GM21515 (cell line): ENCODE results near the gene CALML5.

Source experiments
- ATAC-seq: cut with Tn5 transposase; IDR thresholded peaks from one replicate; pipeline ENCODE4 v1.9.1; 2021; ENCODE audit not compliant: unreplicated experiment

Gene CALML5

GRCh38 chr10:5533098-5533731 lies 33.8 kb upstream of the CALML5 start:
- no peak for ATAC-seq

- no peak for ATAC-seq
Observed at GRCh38 chr10:5532618-5533097, 33.3 kb upstream of the CALML5 start.

- ATAC-seq: no peak
Observed at GRCh38 chr10:5532307-5532605, 32.9 kb upstream of the CALML5 start.

DNA sequence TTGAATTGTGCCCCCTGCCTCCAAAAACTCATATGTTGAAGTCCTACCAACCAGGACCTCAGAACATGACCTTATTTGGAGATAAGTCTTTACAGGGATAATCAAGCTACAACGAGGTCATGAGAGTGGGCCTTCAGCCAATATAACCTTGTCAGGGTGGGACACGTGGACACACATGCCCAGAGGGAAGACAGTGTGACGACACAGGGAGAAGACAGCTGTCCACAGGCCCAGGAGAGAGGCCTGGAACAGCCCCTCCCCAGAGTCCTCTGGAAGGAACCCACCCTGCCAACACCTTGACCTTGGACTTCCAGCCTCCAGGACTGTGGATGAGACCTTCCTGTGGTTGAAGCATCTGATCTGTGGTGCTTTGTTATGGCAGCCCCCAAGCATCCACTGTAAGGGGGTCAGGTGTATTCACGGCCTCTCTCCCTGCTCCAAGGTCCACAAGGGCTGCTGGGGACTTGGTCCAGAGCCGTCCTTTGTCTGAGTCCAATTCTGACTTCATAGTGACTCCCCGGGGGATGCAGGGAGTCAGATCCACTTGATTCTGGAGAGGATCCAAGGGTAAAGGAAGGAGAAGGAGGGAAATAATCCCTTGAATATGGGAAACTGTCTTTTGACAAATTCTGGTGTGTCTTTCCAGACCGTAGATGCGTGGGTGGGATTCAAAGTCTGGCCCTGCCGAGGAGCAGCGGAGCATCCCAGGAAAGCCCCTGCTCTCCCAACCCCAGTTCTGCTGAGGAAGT lies 32.4 kb upstream of the CALML5 start:
- no peak for ATAC-seq

GRCh38 chr10:5530846-5531557 lies 31.6 kb upstream of the CALML5 start:
- ATAC-seq: no peak

DNA sequence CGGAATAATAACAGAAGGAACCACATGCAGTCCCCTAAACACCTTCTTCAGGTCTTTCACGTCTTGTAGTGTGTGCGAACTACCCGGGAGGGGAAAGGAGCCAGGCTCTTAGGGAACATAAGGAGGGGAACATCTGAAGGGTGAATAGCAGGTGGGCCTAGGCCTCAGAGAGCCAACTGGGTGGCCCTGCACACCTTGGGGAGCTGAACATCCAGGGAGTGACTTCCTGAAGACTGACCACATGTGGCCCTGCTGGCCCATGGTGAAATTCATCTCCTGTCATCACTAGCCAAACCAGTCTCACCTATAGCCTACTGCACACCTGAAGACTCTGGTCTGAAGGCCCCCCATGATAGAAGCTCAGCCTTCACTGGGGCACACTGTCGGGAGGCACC lies 31.0 kb upstream of the CALML5 start:
- ATAC-seq: no peak

DNA sequence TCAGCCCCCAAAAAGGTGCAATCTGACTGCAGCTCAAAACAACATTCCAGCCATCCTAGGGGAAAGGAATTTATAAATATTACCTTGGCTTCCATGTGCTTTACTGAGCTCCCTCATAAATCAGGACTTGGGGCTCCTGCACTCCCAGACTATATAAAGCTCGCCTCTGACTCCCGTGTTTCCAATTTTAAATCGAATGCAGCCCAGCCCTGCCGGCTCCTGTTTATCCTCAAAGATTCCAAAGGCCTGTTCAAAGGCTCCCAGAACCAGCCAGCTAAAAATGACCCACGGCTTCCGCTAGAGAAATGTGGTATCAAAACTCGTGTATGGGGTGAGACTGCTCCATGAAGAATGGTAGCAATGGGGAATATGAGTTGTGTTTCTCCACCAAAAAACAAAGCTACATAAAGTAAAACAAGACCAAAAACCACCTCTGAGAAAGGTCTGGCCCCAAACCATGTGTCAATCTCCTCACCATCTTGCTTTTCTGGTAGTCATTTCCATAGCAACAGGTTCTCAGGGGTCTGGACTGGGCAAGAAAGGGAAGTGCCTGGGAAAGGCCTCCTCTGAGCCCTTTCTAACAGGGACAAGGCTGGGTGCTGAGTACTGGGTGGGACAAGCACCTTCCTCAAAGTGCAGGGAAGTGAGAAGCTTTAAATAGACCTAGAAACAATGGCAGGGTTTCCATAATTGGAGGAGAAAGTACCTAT lies 30.5 kb upstream of the CALML5 start:
- no peak for ATAC-seq

GRCh38 chr10:5528989-5529701 lies 29.8 kb upstream of the CALML5 start:
- no peak for ATAC-seq

GRCh38 chr10:5527332-5528200 lies 28.2 kb upstream of the CALML5 start:
- no peak for ATAC-seq

DNA sequence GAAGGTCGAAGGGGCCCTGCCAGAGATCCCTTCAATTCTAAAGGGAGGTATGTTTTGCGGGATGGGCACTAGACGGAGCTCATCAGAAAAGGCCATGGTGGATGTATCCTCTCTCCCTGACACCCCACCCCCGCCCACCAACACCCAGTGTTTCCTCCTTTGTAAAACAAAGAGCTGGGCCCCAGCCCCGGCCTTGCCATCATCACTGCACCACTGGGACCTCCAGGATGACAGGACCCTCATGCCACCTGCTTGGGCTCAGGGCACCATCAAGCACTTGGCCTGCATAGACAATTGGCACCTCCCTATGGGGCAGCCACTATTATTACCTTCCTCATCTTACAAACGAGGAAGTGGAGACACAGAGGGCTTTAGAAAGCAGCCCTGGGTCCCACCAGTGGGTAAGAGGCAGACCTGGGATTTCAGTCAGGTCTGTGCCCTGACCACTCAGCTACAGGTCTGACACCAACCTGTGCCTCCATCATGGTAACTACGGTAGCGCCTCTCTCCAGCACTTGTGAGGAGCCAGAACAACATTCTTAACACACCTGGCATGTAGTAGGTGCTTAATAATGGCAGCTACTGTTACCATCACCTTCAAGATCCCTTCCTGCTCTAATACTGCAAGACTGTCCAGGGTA lies 27.4 kb upstream of the CALML5 start:
- no peak for ATAC-seq

GRCh38 chr10:5525561-5526341 lies 26.4 kb upstream of the CALML5 start:
- ATAC-seq: no peak

DNA sequence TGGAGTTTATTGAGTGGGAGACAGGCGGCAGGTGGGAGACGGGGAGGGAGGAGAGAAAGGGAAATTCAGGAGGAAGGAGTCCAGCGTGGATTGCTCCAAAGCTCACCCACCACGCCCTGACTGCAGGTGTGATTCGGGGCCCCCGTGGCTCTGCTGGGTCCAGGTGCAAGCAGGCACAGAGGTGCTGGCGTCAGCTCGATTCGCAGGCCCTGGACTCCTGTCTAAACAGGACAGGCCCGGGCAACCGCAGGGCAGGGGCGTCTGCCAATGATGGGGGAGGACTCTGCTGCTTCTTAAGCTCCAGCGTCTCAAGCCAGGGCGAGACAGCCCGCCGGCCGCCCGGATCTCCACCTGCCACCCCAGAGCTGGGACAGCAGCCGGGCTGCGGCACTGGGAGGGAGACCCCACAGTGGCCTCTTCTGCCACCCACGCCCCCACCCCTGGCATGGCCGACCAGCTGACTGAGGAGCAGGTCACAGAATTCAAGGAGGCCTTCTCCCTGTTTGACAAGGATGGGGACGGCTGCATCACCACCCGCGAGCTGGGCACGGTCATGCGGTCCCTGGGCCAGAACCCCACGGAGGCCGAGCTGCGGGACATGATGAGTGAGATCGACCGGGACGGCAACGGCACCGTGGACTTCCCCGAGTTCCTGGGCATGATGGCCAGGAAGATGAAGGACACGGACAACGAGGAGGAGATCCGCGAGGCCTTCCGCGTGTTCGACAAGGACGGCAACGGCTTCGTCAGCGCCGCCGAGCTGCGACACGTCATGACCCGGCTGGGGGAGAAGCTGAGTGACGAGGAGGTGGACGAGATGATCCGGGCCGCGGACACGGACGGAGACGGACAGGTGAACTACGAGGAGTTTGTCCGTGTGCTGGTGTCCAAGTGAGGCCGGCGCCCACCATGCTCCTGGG lies 25.5 kb upstream of the CALML5 start, which contains the start of gene CALML3:
TSS of gene CALML3 (plus strand) at position 321 of the 920 bp plus-strand sequence. CDS start at position 446, 125 bp downstream.
- ATAC-seq: no peak

DNA sequence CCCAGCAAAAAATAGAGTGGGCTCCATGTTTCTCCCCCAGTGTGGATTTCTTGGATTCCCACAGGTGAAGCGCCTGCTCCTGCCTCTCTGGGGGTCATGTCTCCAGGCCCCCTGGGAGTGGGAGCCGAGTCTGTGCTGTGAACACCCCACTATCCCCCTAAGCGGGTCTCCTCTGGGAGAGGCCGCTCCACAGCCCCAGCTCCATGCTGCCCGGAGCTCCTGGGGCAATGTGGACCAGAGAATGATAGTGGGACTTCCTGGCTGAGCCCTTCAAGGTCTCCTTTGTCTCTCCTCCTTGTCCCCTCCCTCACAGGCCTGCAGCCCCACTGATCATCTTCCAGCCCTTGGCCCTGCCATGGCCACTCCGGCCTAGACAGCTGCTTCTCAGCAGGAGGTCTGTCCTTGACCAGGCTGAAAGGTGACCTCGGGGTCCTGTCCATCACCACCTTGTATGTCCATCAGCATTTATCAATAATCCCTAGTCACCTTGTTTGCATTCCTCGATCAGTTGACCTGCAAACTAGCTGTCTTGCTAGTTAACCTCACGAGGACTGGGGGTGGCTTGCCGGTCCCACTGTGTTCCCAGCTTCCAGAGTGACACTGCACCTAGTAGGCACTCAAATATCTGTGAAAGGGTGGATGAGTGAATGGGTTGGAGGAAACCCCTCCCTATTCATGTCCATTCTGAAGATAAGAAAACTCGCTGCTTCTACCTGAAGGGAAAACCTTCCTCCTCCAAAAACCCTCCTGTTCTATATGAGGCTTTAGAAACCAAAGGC lies 24.6 kb upstream of the CALML5 start:
- ATAC-seq: no peak

DNA sequence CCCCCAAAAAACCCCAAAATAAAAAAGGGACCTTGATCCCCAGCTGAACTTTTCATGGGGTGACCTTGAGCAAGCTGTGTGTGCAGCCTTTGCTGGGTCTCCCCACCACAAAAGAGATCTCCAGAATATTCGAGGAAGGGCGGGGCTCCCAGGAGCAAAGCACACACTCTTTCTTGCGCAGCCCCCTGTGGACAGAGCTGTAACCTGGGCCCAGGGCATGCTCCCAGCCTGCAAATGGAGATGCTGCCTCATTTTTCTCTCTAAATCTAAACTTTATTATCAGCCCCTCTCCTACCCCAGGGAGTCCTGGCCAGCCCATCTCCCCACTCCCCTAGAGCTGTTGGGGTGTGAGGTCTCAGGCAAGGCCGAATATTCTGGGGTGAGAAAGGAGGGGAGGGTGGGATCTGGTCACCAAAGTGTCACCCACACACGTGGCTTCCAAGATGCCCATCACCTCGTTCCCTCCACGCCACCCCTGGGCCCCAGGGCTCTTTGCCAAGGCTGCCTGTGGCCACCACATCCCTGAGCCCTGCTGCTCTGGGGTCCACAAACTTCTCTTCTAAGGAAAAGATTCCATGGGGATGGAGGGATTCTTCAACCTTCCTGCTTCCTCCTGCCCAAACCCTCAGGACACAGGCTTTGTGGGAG lies 23.7 kb upstream of the CALML5 start:
- ATAC-seq: no peak

GRCh38 chr10:5519054-5519453 lies 19.7 kb upstream of the CALML5 start:
- no peak for ATAC-seq

- no peak for ATAC-seq
Observed at GRCh38 chr10:5518143-5518542, 18.8 kb upstream of the CALML5 start.
